ENCODE data around the gene ADNP2.
A peak's percentile ranks its signal among the peaks of the same experiment; 100 is the strongest.
"Not testable (repeated sequence)": the region's sequence is repeated elsewhere in the genome, so short reads cannot be mapped to it uniquely, and the experiment has no call there.

The ADNP2 gene

GRCh38 chr18:80145196-80145804, 36.2 kb downstream of the ADNP2 start:
- DNase-seq (ENCODE audit: low read depth in 2 of 2) = no peak

GRCh38 chr18:80147037-80147417, 38.0 kb downstream of the ADNP2 start:
- DNase-seq (ENCODE audit: low read depth in 2 of 2) = no peak

DNA sequence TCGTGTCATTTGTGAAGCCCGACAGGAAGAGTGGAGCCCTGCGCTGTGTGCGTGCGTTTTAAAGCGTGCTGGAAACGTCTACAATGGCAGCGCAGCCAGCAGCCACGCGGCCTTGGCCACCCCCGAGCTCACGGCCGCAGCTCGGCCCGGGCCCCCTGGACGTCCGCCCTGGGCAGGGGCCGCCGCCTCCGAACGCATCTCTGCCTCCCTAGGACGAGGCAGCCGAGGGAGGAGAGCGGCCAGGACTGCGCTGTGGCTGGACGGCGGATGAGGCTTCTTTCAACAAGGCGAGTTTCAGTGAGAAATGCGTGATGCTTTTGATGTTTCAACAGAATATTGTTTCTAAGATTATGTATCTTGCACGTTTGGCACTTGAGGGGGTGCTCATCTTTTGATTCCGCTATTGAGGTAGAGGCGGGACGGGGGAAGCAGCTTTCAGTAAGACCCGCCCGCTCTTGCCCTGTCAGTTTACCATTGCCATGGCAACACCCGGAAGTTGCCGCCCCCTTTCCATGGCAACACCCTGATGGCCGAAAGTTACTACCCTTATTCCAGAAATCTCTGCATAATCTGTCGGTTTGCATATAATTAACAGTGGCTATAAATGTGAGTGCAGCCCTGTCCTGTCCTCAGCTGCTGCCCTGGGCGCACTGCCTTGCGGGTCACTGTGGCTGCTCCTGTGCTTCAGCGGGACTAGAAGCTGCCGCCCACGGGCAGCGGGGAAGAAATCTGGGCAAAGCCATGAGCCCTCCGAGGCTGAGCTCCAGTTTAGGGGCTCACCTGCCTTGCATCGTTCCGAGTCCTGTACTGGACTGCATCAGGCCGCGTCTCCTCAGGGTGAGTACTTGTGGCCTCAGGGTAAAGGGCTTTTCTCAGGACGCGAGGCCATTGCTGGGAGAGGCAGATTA, 38.6 kb downstream of the ADNP2 start:
- peak; percentile 62 to 72 for DNase-seq (ENCODE audit: low read depth in 2 of 2)

- DNase-seq (ENCODE audit: low read depth in 2 of 2) = no peak
These were observed 39.5 kb downstream of the ADNP2 start for GRCh38 chr18:80148326-80149199.

- no peak for DNase-seq (ENCODE audit: low read depth in 2 of 2)
These were observed 40.6 kb downstream of the ADNP2 start for GRCh38 chr18:80149667-80150066.

GRCh38 chr18:80154293-80154692, 45.2 kb downstream of the ADNP2 start:
- DNase-seq (ENCODE audit: low read depth in 2 of 2) = peak; percentile 22 to 43

GRCh38 chr18:80157708-80158343, 48.8 kb downstream of the ADNP2 start:
- DNase-seq (ENCODE audit: low read depth in 2 of 2) = peak; percentile 70 to 75

- no peak for DNase-seq (ENCODE audit: low read depth in 2 of 2)
These were observed 49.3 kb downstream of the ADNP2 start for GRCh38 chr18:80158365-80158764.

- DNase-seq (ENCODE audit: low read depth in 2 of 2) = peak; percentile 30 to 48
These were observed 50.9 kb downstream of the ADNP2 start for GRCh38 chr18:80159713-80160636.

- DNase-seq (ENCODE audit: low read depth in 2 of 2) = no peak
These were observed 52.8 kb downstream of the ADNP2 start for GRCh38 chr18:80161781-80162417.

GRCh38 chr18:80163183-80163582, 54.1 kb downstream of the ADNP2 start:
- DNase-seq (ENCODE audit: low read depth in 2 of 2) = no peak

DNA sequence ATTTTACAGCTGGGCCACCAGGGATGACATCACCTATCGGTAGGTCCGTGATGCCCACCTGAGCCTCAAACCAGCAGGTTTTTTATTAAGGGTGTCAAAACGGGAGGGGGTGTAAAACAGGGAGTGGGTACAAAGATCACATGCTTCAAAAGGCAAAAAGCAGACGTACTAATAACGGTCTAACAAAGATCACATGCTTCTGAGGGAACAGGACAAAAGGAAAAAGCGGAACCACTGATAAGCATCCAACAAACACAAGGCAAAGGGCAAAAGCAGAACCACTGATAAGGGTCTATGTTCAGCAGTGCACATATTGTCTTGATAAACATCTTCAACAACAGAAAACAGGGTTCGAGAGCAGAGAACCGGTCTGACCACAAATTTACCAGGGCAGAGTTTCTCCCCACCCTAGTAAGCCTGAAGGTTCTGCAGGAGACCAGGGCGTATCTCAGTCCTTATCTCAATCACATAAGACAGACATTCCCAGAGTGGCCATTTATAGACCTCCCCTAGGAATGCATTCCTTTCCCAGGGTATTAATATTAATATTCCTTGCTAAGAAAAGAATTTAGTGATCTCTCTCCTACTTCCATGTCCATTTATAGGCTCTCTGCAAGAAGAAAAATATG, 55.8 kb downstream of the ADNP2 start:
- DNase-seq (ENCODE audit: low read depth in 2 of 2) = not testable (repeated sequence)

DNA sequence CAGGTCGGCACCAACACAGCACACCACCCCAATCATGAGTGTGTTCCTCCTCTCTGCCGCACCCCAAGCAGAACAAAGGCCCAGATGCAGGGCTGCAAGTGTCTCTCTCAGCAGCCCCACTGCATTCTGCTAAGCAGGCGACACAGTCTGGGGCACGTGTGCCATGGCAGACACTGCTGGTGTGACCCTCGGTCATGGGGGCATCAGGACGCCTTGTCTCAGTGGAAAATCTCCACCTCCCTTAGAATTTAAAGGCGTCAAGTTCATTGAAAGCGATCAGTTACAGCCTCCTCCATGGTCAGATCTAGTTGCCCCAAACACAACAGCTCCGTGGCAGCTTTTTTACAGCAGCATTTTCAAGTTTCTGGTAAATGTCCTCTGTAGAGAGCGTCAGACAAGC, 57.2 kb downstream of the ADNP2 start:
- no peak for DNase-seq (ENCODE audit: low read depth in 2 of 2)

DNA sequence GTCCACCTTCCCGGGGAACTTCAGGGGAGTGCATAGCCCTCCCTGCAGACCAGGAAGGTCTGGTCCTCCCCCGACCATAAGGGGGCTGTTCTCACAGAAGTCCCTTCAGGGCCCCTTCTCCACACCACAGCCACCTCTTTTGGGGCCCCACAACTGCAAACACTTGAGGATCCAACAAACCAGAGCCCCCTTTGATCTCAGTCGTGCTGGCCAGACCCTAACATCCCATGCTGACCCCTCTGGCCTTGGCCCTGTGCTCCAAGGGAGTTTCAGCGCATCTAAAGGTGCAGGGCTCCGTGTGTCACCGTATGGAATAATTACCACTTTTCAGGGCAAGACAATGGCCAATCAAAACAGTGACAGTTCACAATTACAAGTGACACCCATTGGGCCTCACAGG, 57.7 kb downstream of the ADNP2 start:
- DNase-seq (ENCODE audit: low read depth in 2 of 2) = no peak

GRCh38 chr18:80167331-80167730, 58.3 kb downstream of the ADNP2 start:
- DNase-seq (ENCODE audit: low read depth in 2 of 2) = no peak

DNA sequence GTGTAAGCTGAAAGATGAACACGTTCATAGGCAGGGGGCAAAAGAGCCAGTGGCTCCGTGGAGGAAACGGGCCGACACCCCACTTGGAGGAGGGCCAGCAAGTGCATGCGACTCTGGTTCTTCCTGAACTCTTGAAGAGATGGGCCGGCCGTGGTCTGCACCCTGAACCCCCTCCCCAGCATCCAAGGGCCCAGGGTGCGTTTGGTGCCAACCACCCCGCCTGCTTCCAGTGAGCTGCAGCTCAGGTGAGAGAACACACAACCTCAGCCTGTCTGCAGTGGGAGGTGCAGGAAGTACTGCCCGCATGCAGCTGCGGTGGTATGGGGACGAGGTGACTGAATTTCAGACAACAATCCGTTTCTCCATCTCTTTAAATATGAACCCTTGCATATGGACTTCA, 58.9 kb downstream of the ADNP2 start:
- no peak for DNase-seq (ENCODE audit: low read depth in 2 of 2)

GRCh38 chr18:80168346-80168745, 59.3 kb downstream of the ADNP2 start:
- no peak for DNase-seq (ENCODE audit: low read depth in 2 of 2)

DNA sequence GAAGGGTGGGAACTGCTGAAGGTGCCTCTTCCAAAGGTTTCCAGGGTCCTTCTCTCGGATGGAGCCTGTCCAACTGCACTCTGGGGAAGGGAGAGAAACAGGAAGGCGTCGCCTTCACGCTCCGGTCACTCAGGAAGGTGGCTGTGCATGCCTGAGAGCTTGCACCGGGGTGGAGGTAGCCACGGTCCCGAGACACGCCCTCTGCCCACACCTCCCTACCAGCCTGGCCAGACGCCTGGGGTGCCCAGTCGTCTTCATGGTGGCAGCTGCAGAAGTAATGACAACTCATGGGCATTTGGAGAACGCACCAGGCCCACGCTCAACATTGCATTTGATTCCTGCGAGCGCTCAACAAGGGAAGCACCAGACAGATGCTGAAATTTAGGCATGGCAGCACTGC, 59.9 kb downstream of the ADNP2 start:
- DNase-seq (ENCODE audit: low read depth in 2 of 2) = no peak

DNA sequence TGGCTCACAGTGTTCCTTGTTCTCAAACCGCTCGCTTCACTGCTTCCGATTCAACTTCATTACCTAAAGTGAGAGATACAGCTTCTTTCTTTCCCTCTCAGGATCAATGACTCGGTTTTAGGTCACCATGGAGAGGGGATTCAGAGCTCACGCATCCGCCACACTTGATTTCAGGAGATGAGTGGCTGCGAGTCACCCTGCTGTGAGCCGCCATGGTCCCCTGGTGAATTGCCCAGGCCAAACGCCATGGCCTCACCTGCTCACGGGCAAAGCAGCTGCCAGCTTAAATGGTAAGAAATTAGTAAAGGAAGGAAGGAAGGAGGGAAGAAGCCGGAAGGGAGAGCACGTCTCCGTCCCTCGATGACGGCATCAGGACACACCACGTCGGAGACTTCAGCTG, 60.5 kb downstream of the ADNP2 start:
- no peak for DNase-seq (ENCODE audit: low read depth in 2 of 2)
